PC-3 (cell line): ENCODE measurements around the gene KCNJ5. TPM values are rescaled to one million over a fixed set of nuclear protein-coding genes. Genes with fewer than 3 reads are reported as not detected.

ENCODE experiments used
- ATAC-seq: fragments of 200-7000 bp; cut with Tn5 transposase; 2 replicates; pipeline ENCODE4 v1.9.1; 2020; ENCODE audit warnings: mild to moderate bottlenecking, moderate library complexity
- BruUV-seq: library from RNA; stranded (reverse); fragments of 400-500 nt; replicated peaks from 2 replicates; lab custom pipeline; 2021; lab: Mats Ljungman, UMichigan
- CTCF ChIA-PET: fragments of 300-600 bp; sonication (Branson Sonifier 250); formaldehyde crosslinking; loops from one replicate; lab custom pipeline; 2022; ENCODE audit warnings: antibody characterized with exemption; lab: Charles Lee
- POLR2A ChIA-PET: fragments of 300-600 bp; sonication (Branson Sonifier 250); formaldehyde crosslinking; loops from one replicate; lab custom pipeline; 2022; ENCODE audit warnings: antibody characterized with exemption; ENCODE audit not compliant: unreplicated experiment; lab: Charles Lee
- DNase-seq: peaks from one replicate; pipeline ENCODE4 v3.0.0-alpha.2; 2015
- H2AFZ ChIP-seq: fragments of 300-600 bp; sonication (generic); 2 replicates; pipeline ENCODE4 v1.6.0; 2016; ENCODE audit warnings: antibody characterized with exemption, low read length
- H3F3A ChIP-seq: fragments of 300-600 bp; sonication (generic); one replicate; pipeline ENCODE4 v1.6.0; 2017; ENCODE audit warnings: antibody characterized with exemption, low read length, control low read depth, mild to moderate bottlenecking; ENCODE audit not compliant: unreplicated experiment
- H3K27ac ChIP-seq: fragments of 300-600 bp; sonication (generic); 2 replicates; pipeline ENCODE4 v1.5.1; 2016; ENCODE audit warnings: mild to moderate bottlenecking, low read length
- H3K27me3 ChIP-seq: fragments of 300-600 bp; sonication (generic); 2 replicates; pipeline ENCODE4 v1.6.1; 2016; ENCODE audit warnings: low read length, mixed read lengths
- H3K36me3 ChIP-seq: fragments of 300-600 bp; sonication (generic); 2 replicates; pipeline ENCODE4 v1.6.1; 2016; ENCODE audit warnings: low read depth, mixed run types, low read length, mixed read lengths
- H3K4me1 ChIP-seq: fragments of 300-600 bp; sonication (generic); 2 replicates; pipeline ENCODE4 v1.5.1; 2016; ENCODE audit warnings: low read length; ENCODE audit not compliant: insufficient read depth
- H3K4me2 ChIP-seq: fragments of 300-600 bp; sonication (generic); 2 replicates; pipeline ENCODE4 v1.6.0; 2016; ENCODE audit warnings: low read length
- H3K4me3 ChIP-seq: fragments of 300-600 bp; sonication (generic); 2 replicates; pipeline ENCODE4 v1.5.1; 2016; ENCODE audit warnings: mild to moderate bottlenecking, low read length, mixed read lengths
- H3K79me2 ChIP-seq: fragments of 300-600 bp; sonication (generic); 2 replicates; pipeline ENCODE4 v1.6.1; 2017; ENCODE audit warnings: low read length, mixed read lengths
- H3K9ac ChIP-seq: fragments of 300-600 bp; sonication (generic); 2 replicates; pipeline ENCODE4 v1.6.0; 2016; ENCODE audit warnings: mild to moderate bottlenecking, low read length
- H3K9me2 ChIP-seq: fragments of 300-600 bp; sonication (generic); replicated peaks from 2 replicates; pipeline ENCODE4 v1.6.1; 2016; ENCODE audit warnings: mixed run types, low read length, mixed read lengths
- H3K9me3 ChIP-seq: fragments of 300-600 bp; sonication (generic); 2 replicates; pipeline ENCODE4 v1.6.1; 2016; ENCODE audit warnings: low read length, mixed read lengths
- H4K20me1 ChIP-seq: fragments of 300-600 bp; sonication (generic); 2 replicates; pipeline ENCODE4 v1.6.1; 2016; ENCODE audit warnings: low read length, mixed read lengths
- EZH2 ChIP-seq: fragments of 300-600 bp; sonication (generic); IDR thresholded peaks from one replicate; pipeline ENCODE4 v1.6.1; 2017; ENCODE audit warnings: antibody characterized with exemption, mild to moderate bottlenecking, low read length; ENCODE audit not compliant: unreplicated experiment
- EZH2phosphoT487 ChIP-seq: fragments of 300-600 bp; sonication (generic); IDR thresholded peaks from 2 replicates; pipeline ENCODE4 v1.6.1; 2018; ENCODE audit warnings: mild to moderate bottlenecking, antibody characterized with exemption, low read length, borderline replicate concordance
- intact Hi-C: fragments of 100-400 bp; cut with micrococcal nuclease; formaldehyde crosslinking; loops from 2 replicates; pipeline ENCODE4 v1.9.0; 2023
- total RNA-seq: library from RNA; depleted of rRNA; stranded (reverse); fragments of >200 nt; gene quantifications from 2 replicates; pipeline ENCODE4 v1.2.3, GENCODE V29; 2014
- TF ChIP-seq, protein P1 (sequence below): fragments of 300-600 bp; sonication (generic); conservative IDR thresholded peaks from 2 replicates; pipeline ENCODE4 v1.5.1; 2017; ENCODE audit warnings: antibody characterized with exemption, low read depth, mild to moderate bottlenecking, low read length

Gene KCNJ5
- total RNA-seq, 1 experiment from 2014 or later = not detected

DNA sequence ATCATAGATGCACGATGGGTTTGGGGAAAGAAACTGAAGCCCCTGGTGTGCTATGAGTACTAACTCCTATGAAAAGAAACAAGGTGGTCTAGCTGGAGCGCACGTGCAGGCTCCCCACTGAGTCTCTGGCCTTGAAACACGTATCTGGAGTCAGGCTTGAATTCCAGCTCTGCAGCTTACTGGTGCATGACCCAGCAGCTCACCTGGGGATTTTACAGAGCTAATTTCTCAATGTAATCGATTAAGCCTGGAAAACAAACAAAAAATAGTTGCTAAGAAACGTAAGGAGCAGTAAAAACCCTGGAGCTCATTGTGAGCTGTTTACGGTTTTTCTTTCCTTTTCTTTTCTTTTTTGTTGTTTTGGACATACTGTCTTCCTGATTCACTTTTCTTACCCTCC lies 36.3 kb upstream of the KCNJ5 start:
- no peak overlapping the region for H3K4me2 ChIP-seq
- CTCF ChIA-PET = no interaction called here

GRCh38 chr11:128856241-128856640 lies 34.9 kb upstream of the KCNJ5 start:
- TF ChIP-seq EZH2 (no peak), EZH2phosphoT487 (no peak)
- TF ChIP-seq, protein P1, sequence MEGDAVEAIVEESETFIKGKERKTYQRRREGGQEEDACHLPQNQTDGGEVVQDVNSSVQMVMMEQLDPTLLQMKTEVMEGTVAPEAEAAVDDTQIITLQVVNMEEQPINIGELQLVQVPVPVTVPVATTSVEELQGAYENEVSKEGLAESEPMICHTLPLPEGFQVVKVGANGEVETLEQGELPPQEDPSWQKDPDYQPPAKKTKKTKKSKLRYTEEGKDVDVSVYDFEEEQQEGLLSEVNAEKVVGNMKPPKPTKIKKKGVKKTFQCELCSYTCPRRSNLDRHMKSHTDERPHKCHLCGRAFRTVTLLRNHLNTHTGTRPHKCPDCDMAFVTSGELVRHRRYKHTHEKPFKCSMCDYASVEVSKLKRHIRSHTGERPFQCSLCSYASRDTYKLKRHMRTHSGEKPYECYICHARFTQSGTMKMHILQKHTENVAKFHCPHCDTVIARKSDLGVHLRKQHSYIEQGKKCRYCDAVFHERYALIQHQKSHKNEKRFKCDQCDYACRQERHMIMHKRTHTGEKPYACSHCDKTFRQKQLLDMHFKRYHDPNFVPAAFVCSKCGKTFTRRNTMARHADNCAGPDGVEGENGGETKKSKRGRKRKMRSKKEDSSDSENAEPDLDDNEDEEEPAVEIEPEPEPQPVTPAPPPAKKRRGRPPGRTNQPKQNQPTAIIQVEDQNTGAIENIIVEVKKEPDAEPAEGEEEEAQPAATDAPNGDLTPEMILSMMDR = no peak
- ChIA-PET POLR2A (no interaction called here), CTCF (no interaction called here)
- BruUV-seq = no TSS peak
- no peak overlapping the region for H2AFZ ChIP-seq
- no peaks in the 10 kb centered on the region for H3K9me3 ChIP-seq
- no peaks in the 10 kb centered on the region for H4K20me1 ChIP-seq
- no peak for DNase-seq
- H3K4me1 ChIP-seq = no peaks in the 10 kb centered on the region
- H3K27ac ChIP-seq = no peak overlapping the region
- no peaks in the 10 kb centered on the region for H3F3A ChIP-seq
- H3K4me3 ChIP-seq = no peak overlapping the region
- no peaks in the 10 kb centered on the region for H3K36me3 ChIP-seq
- H3K9ac ChIP-seq = no peak overlapping the region
- H3K9me2 ChIP-seq = no peaks in the 10 kb centered on the region
- H3K79me2 ChIP-seq = no peaks in the 10 kb centered on the region
- intact Hi-C loops = no loop called here
- no peak overlapping the region for H3K4me2 ChIP-seq
- ATAC-seq = no peak
- H3K27me3 ChIP-seq = peaks cover 5% of the 10 kb centered on the region; the same call in 1 of the 2 replicates

More for the DNA sequence above, 36.3 kb upstream of the KCNJ5 start:
- no peak overlapping the region for H2AFZ ChIP-seq
- POLR2A ChIA-PET = no interaction called here
- H3K9ac ChIP-seq = no peak overlapping the region
- no peak for ATAC-seq
- H3F3A ChIP-seq = no peaks in the 10 kb centered on the region
- no peak for TF ChIP-seq EZH2phosphoT487
- intact Hi-C loops = no loop called here
- no peak overlapping the region for H3K4me3 ChIP-seq
- H3K9me2 ChIP-seq = no peaks in the 10 kb centered on the region
- no peaks in the 10 kb centered on the region for H3K79me2 ChIP-seq
- H3K27ac ChIP-seq = no peak overlapping the region
- no peaks in the 10 kb centered on the region for H3K9me3 ChIP-seq
- H3K4me1 ChIP-seq = no peaks in the 10 kb centered on the region
- H4K20me1 ChIP-seq = no peaks in the 10 kb centered on the region
- no peak for DNase-seq
- H3K27me3 ChIP-seq = peaks cover 5% of the 10 kb centered on the region; the same call in 1 of the 2 replicates
- no TSS peak for BruUV-seq
- no peaks in the 10 kb centered on the region for H3K36me3 ChIP-seq

GRCh38 chr11:128857341-128857740 lies 33.8 kb upstream of the KCNJ5 start:
- H3K4me3 ChIP-seq = no peak overlapping the region
- no peaks in the 10 kb centered on the region for H3K9me3 ChIP-seq
- intact Hi-C loops = no loop called here
- no peaks in the 10 kb centered on the region for H3F3A ChIP-seq
- H2AFZ ChIP-seq = no peak overlapping the region
- no peak overlapping the region for H3K4me2 ChIP-seq
- peaks cover 5% of the 10 kb centered on the region; the same call in 1 of the 2 replicates for H3K27me3 ChIP-seq
- H3K36me3 ChIP-seq = no peaks in the 10 kb centered on the region
- H3K4me1 ChIP-seq = no peaks in the 10 kb centered on the region
- no peak for ATAC-seq
- no peak for DNase-seq
- BruUV-seq = no TSS peak
- H3K9ac ChIP-seq = no peak overlapping the region
- H3K27ac ChIP-seq = no peak overlapping the region
- POLR2A ChIA-PET = interaction anchor here (0.6 kb wide), 1 partner anchor 12 kb away, joined by 4 read pairs; no protein-coding TSS in a partner anchor
- TF ChIP-seq EZH2phosphoT487 (no peak), EZH2 (no peak)
- TF ChIP-seq, protein P1 = no peak
- no peaks in the 10 kb centered on the region for H3K9me2 ChIP-seq
- CTCF ChIA-PET = no interaction called here
- no peaks in the 10 kb centered on the region for H4K20me1 ChIP-seq
- H3K79me2 ChIP-seq = no peaks in the 10 kb centered on the region
